Measurements from ENCODE around the gene ABCA7. TPM values are rescaled to one million over a fixed set of nuclear protein-coding genes. Genes with fewer than 3 reads are reported as not detected.

Gene ABCA7
- total RNA-seq, 1 donor, result 33.3 TPM

DNA sequence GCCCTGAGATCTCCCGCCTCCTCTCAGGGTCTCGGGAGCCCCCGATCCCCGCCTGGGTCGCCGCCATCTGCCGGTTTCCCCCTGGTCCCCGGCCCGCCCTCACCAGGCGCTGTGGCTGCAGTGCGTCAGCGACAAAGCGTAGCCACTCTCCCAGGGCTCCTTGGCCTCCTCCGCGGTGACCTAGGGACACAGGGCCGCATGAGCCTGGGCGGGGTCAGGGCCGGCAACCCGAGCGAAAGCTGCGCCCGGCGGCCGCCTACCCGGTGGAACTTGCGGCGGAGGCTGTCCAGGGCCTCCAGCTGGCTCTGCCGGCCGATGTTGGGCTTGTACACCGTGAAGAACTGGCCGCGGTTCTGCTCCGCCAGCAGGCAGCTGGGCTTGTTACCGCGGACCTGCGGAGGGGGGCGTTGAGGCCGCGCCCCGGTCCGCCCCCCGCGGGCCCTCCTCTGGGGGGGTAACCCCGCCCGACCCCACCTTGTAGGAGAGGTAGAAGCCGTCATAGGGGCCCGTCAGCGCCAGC lies 69.2 kb downstream of the ABCA7 start:
- TF ChIP-seq, protein P1, sequence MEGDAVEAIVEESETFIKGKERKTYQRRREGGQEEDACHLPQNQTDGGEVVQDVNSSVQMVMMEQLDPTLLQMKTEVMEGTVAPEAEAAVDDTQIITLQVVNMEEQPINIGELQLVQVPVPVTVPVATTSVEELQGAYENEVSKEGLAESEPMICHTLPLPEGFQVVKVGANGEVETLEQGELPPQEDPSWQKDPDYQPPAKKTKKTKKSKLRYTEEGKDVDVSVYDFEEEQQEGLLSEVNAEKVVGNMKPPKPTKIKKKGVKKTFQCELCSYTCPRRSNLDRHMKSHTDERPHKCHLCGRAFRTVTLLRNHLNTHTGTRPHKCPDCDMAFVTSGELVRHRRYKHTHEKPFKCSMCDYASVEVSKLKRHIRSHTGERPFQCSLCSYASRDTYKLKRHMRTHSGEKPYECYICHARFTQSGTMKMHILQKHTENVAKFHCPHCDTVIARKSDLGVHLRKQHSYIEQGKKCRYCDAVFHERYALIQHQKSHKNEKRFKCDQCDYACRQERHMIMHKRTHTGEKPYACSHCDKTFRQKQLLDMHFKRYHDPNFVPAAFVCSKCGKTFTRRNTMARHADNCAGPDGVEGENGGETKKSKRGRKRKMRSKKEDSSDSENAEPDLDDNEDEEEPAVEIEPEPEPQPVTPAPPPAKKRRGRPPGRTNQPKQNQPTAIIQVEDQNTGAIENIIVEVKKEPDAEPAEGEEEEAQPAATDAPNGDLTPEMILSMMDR (IDR thresholded peaks at IDR 0.05; ENCODE audit: extremely low read depth, low read depth, low read length), result no peak
- no peaks in the 10 kb centered on the region for H3K9me3 ChIP-seq (ENCODE audit: low read depth, low read length)
- no peak overlapping the region for H2AFZ ChIP-seq (ENCODE audit: low read length)
- H3K4me1 ChIP-seq (ENCODE audit: insufficient read depth, low read length), result peaks cover 10% of the 10 kb centered on the region
- no peak overlapping the region for H3K4me2 ChIP-seq (ENCODE audit: insufficient read depth, low read length)
- no peaks in the 10 kb centered on the region for H3K27me3 ChIP-seq (ENCODE audit: insufficient read depth, low read length)
- H3K4me3 ChIP-seq (ENCODE audit: insufficient read depth, low read length), result no peak overlapping the region
- peaks cover 52% of the 10 kb centered on the region for H3K36me3 ChIP-seq (ENCODE audit: insufficient read depth, low read length)
- no peak for DNase-seq (ENCODE audit: insufficient read length, low spot score, missing footprints)
- H3K27ac ChIP-seq (ENCODE audit: low read depth, low read length), result no peak overlapping the region
- H3K79me2 ChIP-seq (ENCODE audit: insufficient read depth, low read length), result peaks cover 8% of the 10 kb centered on the region
- peaks cover 53% of the 10 kb centered on the region for H4K20me1 ChIP-seq (ENCODE audit: insufficient read depth, low read length)

- no peak for DNase-seq (ENCODE audit: insufficient read length, low spot score, missing footprints)
- Histone ChIP-seq H3K4me2 (ENCODE audit: insufficient read depth, low read length) (no peak overlapping the region), H3K27ac (ENCODE audit: low read depth, low read length) (no peak overlapping the region), H3K4me3 (ENCODE audit: insufficient read depth, low read length) (no peak overlapping the region), H3K36me3 (ENCODE audit: insufficient read depth, low read length) (peaks cover 58% of the 10 kb centered on the region), H3K79me2 (ENCODE audit: insufficient read depth, low read length) (peaks cover 10% of the 10 kb centered on the region), H3K27me3 (ENCODE audit: insufficient read depth, low read length) (no peaks in the 10 kb centered on the region), H2AFZ (ENCODE audit: low read length) (no peak overlapping the region), H3K9me3 (ENCODE audit: low read depth, low read length) (no peaks in the 10 kb centered on the region), H3K4me1 (ENCODE audit: insufficient read depth, low read length) (peaks cover 10% of the 10 kb centered on the region), H4K20me1 (ENCODE audit: insufficient read depth, low read length) (peaks cover 53% of the 10 kb centered on the region)
- TF ChIP-seq, protein P1 (IDR thresholded peaks at IDR 0.05; ENCODE audit: extremely low read depth, low read depth, low read length), result no peak
Observed at GRCh38 chr19:1109697-1110671, 70.1 kb downstream of the ABCA7 start.

DNA sequence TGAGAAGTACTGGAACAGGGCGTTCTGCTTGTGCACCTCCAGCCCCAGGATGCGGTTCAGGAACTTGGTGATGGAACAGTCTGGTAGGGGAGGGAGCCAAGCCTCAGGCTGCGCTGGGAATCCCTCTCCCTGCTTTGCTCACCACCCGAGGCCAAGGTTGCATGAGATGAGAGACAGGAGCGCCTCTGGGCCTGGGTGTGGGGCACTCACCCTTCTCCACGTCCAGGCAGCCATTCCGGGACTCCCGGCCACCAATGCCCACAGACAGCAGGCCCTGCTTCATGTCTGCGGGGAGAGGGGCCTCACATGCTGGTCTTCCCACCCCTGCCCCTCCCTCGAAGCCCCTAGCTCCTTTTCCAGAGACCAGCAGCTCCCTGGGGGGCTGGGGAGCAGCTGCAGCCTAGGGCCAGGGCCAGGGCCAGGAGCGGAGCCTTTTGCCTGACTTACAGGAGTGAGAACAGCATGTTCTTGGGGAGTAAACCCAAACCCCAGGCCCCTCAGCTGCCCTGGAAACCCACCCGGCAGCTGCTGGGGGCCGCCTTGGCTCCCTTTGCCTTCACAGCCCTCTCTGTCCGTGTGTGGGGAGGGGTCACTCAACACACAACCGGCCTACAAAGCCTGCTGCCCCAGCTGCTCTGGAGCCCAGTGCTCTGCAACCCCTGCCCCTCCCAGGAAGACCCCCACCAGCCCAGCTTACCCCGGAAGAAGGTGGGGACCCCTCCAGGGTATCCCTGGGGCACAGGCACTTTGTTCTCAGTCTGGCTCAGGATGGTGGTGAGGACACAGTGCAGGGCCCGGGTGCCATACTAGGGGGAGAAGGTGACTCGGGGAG lies 71.1 kb downstream of the ABCA7 start:
- H3K4me1 ChIP-seq (ENCODE audit: insufficient read depth, low read length), result peaks cover 5% of the 10 kb centered on the region
- TF ChIP-seq, protein P1 (IDR thresholded peaks at IDR 0.05; ENCODE audit: extremely low read depth, low read depth, low read length), result no peak
- peaks cover 47% of the 10 kb centered on the region for H4K20me1 ChIP-seq (ENCODE audit: insufficient read depth, low read length)
- no peaks in the 10 kb centered on the region for H3K27me3 ChIP-seq (ENCODE audit: insufficient read depth, low read length)
- peaks cover 10% of the 10 kb centered on the region for H3K79me2 ChIP-seq (ENCODE audit: insufficient read depth, low read length)
- no peak overlapping the region for H3K27ac ChIP-seq (ENCODE audit: low read depth, low read length)
- no peaks in the 10 kb centered on the region for H3K9me3 ChIP-seq (ENCODE audit: low read depth, low read length)
- no peak overlapping the region for H3K4me3 ChIP-seq (ENCODE audit: insufficient read depth, low read length)
- H3K4me2 ChIP-seq (ENCODE audit: insufficient read depth, low read length), result no peak overlapping the region
- H3K36me3 ChIP-seq (ENCODE audit: insufficient read depth, low read length), result peaks cover 57% of the 10 kb centered on the region
- no peak overlapping the region for H2AFZ ChIP-seq (ENCODE audit: low read length)
- peak; percentile 92 for DNase-seq (ENCODE audit: insufficient read length, low spot score, missing footprints)
